Raji (cell line): ENCODE measurements around the gene TUBGCP2.

Experiments
- POLR2A ChIP-seq: IDR thresholded peaks from 2 replicates; pipeline ENCODE4 v1.6.1; 2011; ENCODE audit warnings: low read depth, low read length, control low read depth; ENCODE audit not compliant: insufficient read depth

TUBGCP2 gene

DNA sequence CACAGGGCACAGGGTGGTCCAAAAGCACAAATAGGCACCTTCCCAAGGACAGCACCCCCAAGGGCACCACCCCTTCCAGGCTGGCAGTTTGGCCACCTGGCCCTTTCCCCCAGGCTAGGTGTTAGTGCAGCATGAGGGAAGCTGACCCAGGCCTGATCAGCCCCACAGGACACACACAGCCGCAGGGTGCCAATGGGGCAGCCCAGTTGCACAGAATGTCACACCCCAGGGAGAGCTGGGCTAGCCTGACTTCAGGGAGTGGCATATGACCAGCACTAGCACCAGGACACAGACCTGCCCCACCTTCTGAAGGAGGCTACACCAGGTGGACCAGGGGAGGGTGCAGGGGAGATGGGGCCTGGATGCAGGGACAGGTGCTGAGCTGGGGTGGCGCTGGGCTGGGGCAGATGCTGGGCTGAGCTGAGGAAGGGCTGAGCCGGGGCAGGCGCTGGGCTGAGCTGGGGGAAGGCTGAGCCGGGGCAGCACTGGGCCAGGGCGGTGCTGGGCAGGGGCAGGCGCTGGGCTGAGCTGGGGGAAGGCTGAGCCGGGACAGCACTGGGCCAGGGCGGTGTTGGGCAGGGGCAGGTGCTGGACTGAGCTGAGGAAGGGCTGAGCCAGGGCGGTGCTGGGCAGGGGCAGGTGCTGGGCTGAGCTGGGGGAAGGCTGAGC, 28.1 kb downstream of the TUBGCP2 start:
- no peak for TF ChIP-seq POLR2A

DNA sequence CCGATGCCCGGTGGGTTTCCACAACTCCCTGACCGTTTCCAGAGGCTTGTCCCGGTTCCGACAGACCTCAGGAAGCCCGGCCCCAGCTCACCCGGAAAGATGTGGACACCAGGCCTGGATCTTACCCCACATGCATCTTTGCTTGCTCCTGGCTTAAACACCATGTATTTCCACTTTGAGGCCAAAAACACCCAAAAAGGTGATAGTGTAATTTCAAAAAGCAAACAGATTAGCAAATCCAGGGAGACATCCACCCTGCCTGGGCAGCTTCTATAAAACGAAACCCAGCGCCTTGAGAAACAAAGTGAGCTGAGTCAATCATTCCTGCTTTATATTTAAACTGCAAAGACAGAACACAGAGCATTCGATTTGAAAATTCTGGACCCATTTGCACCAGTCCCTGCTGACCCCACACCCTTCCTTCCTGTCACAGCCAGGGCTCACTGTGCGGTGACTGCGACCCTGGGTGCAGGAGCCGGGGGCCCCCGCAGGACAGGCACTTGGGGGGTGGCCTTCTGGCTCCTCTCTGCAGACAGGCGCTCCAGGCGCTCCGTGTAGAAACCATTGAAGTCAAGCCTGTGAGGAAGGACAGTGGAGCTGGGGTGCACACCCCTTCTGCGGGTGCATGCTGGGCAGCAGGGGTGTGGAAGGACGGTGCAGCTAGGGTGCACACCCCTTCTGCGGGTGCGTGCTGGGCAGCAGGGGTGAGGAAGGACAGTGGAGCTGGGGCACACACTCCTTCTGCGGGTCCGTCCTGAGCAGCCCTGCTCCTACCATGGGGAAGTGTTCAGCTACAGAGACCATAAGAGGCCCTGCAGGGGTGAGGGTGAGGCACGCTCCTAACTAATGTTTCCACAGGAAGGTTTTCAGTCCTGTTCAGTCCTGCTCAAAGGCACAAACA, 29.1 kb downstream of the TUBGCP2 start:
- TF ChIP-seq POLR2A: no peak

DNA sequence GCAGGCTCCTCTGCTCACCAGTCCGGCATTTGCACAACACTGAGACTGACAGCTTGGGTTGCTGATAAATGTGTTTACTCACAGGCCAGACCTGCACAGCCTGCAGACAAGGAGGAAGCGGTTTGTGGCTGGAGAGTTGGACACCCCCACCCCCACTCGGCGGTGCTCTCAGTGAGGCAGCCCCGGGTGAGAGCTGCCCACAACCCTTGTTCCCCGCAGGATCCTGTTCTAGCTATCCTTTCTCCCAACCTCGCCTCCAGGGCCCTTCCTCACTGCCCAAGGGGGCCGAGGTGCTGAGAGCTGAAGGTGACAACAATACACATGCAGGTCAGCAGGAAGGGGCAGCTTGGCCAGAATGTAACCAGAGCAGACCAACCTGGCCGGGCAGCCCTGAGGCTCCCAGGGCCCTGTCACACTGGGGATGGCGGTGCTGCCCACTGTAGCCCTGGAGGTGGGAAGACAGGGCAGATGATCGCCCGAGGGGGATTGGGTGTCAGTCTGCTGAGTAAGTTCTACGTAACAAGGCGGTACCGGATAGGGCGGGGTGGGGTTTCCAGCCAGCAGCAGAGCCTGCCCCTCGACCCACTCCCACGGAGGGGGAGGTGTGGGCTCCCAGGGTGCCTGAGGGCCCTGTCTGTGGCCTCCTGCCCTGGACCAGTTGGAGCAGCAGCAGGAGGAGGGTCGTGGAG, 30.0 kb downstream of the TUBGCP2 start:
- no peak for TF ChIP-seq POLR2A

DNA sequence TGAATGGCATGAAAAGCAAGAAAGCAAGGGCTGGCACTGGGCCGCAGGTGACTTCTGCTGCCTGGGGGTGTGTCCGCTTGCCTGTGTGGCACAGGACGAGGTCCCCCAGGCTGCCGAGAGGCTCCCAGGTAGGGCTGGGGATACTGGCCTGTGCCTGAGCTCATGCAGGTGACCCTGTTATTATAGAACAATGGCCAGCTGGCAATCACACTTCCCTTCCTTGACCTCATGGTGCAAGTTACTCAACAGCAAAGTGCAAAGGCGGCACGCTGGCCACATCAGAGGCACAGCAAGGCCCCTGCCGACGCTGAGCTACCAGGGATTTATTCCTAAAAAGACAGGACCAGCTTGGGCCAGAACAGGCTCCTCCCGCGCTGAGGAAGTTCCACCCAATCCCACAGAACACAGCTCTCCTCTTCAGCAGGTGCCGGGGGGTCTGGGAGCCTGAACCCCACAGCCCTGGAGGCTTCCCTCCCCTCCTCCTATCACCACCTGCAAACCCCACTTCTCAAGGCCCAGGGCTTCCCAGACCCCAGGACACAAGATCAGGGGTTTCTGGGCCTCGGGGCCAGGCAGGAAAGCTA, 30.6 kb downstream of the TUBGCP2 start:
- no peak for TF ChIP-seq POLR2A

DNA sequence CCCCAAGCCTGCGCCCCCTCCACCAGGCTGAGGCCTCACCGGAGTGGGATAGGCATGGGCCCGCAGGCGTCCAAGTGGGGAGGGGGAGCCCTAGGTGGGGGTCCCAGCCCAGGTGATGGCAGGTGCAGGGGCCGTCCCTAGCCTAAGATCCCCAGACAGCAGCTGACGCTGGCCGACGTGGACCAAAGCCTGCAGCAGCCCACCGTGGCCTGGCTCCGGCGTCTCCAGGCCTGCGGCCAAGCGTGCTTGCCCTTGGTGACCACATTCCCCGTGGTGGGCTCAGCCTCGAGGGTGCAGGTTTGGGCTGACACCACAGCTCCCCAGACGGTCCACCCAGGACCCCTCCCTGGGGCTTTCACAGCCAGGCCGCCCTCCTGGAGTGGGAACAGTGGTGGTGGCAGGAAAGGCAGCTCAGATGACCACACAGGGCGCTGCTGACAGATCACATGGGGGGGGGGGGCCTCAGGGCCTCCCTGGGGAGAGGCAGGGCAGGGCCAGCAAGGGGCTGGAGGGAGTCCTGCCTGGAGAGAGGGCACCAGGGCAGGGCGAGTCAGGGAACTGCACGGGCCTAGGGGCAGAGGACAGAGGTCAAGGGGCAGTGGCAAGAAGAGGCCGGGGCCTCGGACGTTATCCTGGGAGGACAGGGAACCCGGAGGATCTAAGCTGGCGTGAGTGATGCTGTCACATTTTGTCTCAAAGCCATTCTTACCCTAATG, 31.2 kb downstream of the TUBGCP2 start:
- no peak for TF ChIP-seq POLR2A

DNA sequence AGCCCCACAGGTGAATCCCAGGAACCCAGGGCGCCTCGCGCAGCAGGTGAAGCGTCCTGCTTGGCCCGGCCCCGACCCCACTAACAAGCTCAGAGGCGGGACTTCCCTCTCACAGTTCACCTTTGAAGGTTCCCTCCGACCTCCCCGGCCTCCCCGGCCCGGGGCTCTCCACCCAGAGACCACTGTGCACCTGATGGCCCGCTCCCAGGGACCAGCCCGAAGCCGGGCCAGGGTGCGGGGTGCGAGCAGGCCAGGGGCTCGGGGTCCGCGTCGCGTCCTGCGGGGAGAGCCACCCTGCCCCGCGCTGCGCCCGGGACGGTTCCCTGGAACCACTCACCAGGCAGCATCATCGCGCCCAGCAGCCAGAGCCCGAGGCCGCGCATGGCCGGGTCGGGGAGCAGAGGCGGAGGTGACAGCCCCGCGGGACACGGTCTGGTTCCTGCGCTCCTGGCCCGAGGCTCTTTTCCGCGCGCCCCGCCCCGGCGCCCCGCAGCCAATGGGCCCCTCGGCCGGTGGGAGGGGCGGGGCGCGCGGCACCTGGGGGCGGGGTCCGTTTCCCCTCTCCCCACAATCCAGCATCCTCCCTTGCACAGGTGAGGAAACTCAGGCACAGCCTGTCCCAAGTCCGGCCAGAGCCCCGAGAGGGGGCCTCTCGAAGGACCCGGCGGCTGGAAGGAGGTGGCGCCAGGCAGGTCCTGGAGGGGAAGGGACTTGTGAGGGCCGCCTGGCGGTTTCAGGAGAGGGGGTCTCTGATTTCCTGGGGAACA, 32.1 kb downstream of the TUBGCP2 start, which contains the start of gene ADAM8:
Gene ADAM8, minus strand, starts transcription at position 434 of the 767 bp plus-strand sequence. Its CDS starts 51 bp downstream, at position 383.
- no peak for TF ChIP-seq POLR2A

DNA sequence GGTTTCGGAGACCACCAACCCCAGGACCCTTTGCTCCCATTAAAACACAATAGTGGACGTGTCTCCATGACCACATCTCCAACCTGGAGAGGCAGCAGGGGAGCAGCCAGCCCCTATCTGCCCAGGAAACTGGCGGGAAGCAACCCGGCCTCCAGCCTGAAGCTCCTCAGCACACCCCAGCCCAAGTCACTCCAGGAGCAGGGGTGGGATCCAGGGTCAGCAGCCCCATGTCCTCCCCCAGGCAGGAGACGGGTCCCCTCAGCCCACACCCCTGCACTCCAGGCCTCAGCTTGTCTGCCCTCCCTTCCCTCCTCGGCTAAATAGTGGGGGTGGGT, 32.6 kb downstream of the TUBGCP2 start:
- no peak for TF ChIP-seq POLR2A

DNA sequence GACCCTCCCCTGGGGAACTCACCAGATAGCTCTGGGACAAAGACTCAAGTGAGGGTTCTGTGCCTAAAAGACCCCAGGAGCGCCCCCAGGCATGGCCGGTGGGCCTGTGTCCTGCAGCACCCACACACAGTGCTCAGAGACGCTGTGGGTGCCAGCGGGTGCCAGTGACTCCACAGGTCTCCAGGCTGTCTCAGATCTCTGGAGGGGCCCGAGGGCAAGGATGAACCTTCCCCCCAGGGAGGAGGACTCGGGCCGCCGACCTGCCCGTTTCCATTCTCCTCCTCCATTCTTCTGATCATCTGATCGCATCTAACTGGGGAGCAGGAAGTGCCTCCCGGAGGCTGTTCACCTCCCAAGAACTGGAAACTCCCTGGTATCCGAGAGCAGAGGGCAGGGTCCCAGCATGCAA, 33.0 kb downstream of the TUBGCP2 start:
- TF ChIP-seq POLR2A: no peak

DNA sequence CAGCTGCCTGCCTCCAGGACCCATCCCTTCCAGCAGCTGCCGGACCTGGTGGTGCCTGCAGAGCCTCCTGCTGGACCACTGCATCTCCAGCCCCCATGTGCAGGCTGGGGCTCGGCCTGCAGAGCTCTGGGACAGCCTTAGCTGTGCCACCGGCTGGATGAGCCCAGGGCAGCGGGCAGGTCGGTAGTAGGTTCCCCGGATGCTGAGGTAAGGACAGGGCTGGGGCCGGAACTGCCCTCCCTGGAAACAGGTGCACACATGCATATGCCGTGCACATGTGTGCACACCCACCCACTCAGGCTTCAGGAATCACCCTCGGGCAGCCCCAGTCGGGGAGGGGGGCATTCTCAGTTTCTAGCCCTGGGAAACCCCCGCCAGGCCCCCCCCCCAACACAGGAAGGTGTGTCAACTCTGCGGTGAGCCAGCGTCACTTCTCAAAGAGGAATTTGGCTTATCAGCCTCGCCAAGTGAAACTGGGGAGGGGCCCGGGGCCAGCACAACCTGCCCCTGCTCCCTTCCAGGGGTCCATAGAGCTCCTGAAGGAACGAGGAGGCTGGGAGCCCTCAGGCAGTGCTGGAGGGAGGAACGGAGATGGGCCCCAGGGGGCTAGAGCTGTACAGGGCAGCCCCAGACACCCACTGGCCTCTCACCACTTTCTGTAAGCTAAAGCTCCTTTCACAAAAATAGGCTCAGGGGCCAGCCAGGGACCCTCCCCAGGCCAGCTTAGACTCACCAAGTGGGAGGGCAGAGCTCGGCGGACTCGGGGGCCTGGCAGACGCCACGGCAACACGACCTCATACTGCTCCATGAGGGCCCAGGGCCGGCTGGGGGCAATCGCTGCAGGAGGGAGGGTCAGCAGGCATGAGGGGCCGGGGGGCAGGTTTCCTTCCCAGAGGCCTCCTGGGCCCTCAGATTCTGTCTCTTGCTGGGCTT, 33.7 kb downstream of the TUBGCP2 start:
- no peak for TF ChIP-seq POLR2A

DNA sequence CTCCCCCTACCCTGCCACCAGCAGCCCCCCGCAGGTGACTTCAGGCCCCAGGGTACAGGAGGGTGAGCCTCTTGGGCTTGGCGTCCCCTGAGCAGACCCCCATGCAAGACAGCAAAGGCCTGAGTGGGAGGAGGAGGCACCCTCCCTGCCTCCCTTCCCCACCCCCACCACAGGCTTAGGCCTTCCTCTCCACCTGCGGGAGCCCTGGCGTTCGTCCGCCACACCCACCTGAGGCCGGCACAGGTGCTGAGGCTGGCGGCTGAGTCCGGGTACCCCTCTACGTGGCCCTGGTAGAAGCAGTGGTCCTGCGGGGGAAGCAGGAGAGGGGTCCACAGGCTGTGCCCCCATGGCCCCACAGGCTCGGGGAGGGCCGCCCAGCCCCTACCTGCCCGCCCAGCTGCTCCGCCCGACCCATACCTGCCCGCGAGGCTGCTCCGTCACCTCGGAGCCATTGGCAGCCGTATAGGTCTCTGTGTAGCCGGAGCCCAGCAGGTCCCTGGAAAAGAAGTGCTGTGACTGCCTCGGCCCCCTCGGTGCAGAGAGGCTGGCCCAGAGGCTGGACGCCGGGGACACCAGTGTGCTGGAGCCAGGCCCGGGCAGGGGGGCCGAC, 35.0 kb downstream of the TUBGCP2 start:
- no peak for TF ChIP-seq POLR2A

DNA sequence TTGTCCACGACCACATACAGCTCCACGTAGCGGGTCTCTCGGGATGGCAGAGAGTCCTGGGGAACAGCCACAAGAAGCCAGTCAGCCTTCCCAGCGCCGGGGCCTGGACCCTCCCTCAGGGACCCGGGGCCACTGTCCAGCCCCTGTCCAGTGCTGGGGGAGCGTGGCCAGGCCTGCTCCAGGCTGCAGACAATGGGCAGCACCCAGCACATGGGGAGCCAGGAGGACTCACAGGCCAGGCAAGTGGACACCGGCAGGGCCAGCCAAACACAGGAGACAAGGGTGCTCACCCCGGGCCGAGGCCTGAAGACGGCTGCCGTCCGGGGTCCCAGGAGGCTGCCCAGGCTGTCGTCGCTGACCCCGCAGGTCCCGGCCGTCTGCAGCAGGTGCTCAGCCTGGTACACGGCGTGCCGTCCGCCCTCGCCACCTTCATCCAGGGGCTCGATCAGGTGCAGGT, 35.7 kb downstream of the TUBGCP2 start:
- no peak for TF ChIP-seq POLR2A

DNA sequence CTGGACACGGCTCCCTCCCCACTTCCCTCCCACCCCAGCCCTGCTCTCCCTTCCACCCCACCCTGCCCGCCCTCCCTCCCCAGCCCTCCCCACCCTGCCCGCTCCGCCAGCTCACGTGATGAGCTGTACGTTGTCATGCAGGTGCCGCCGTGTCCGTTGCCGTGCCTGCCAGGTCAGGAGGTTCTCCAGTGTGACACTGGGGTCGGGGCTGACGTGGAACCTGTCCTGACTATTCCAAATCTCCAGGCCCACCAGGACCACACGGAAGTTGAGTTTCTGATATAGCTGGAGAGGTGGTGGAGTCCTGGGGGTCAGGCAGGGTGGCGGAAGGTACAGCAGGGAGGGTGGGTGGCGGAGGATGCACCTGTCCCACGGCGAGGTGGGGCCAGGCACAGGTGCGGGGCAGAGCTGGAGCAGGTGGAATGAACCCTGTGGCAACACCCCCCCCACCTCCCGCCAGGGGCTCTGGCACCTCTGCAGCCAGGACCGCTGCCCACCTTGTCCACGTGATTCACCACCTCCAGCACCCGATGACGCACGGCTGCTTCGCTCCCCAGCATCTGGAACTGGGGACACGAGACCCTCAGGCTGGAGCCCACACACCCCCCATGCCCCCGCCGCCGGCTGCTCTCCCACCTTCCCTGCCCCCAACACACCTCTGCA, 36.2 kb downstream of the TUBGCP2 start:
- TF ChIP-seq POLR2A: no peak
